Liver (tissue), 3 donors: Measurements from ENCODE around the gene TMEM232.

ENCODE experiments used
- CTCF ChIP-seq: fragments of 150-350 bp; IDR thresholded peaks from 2 replicates; pipeline ENCODE4 v1.5.1; 2017; ENCODE audit warnings: improper control_type of control experiment, low read depth, low read length; ENCODE audit not compliant: missing input control
- JUND ChIP-seq, 2 donors: IDR thresholded peaks; 2 replicates each; pipeline ENCODE4 v1.6.1; 2016; ENCODE audit warnings: antibody characterized with exemption in 2 of 2
- MAX ChIP-seq: IDR thresholded peaks from 2 replicates; pipeline ENCODE4 v1.6.1; 2016; ENCODE audit warnings: antibody characterized with exemption
- donor health status: healthy.
- donor health status: healthy.

- TF ChIP-seq CTCF (no peak), MAX (no peak), JUND (IDR thresholded peaks at IDR 0.05) (no peak)
Observed at GRCh38 chr5:110371725-110372041, 354.8 kb downstream of the TMEM232 start.
